Thymus (tissue), 11 donors: ENCODE results near the gene TOR1A. TPM values are rescaled to one million over a fixed set of nuclear protein-coding genes. Genes with fewer than 3 reads are reported as not detected.

Experiments used
- DNase-seq, 9 donors: peaks; one replicate each; pipeline ENCODE4 v3.0.0-alpha.2; 2013; ENCODE audit warnings: low spot score in 9 of 9, low read depth in 6 of 9, missing footprints in 1 of 9
- H3K27ac ChIP-seq, 2 donors: one replicate each; pipeline ENCODE4 v1.5.1; 2013; ENCODE audit warnings: control low read depth in 1 of 2, low read depth in 1 of 2, low read length in 1 of 2, mild to moderate bottlenecking in 1 of 2, moderate library complexity in 1 of 2
- H3K27me3 ChIP-seq, 2 donors: one replicate each; pipeline ENCODE4 v1.5.1; 2013; ENCODE audit warnings: low read length in 1 of 2; ENCODE audit not compliant: control insufficient read depth in 2 of 2, insufficient read depth in 1 of 2
- H3K36me3 ChIP-seq, 2 donors: one replicate each; pipeline ENCODE4 v1.5.1; 2013; ENCODE audit warnings: low read length in 1 of 2, mild to moderate bottlenecking in 1 of 2, moderate library complexity in 1 of 2; ENCODE audit not compliant: control insufficient read depth in 2 of 2, insufficient read depth in 2 of 2
- H3K4me1 ChIP-seq, 2 donors: one replicate each; pipeline ENCODE4 v1.5.1; 2013; ENCODE audit warnings: low read length in 2 of 2; ENCODE audit not compliant: control insufficient read depth in 2 of 2, insufficient read depth in 2 of 2
- H3K4me3 ChIP-seq, 2 donors: one replicate each; pipeline ENCODE4 v1.5.1; 2013; ENCODE audit warnings: low read length in 2 of 2, control low read depth in 1 of 2, mild to moderate bottlenecking in 1 of 2
- H3K9me3 ChIP-seq, 2 donors: one replicate each; pipeline ENCODE4 v1.5.1; 2013; ENCODE audit warnings: low read length in 1 of 2, mild to moderate bottlenecking in 1 of 2; ENCODE audit not compliant: control insufficient read depth in 2 of 2, insufficient read depth in 1 of 2
- WGBS: extraction: QIAGEN DNeasy Blood & Tissue Kit; methylation state at CpG from one replicate; pipeline ENCODE4 v1.1.7; 2013; 5-methylcytosine and 5-hydroxymethylcytosine counted together
- polyA plus RNA-seq: library from polyadenylated mRNA; stranded (reverse); fragments of 200-250 nt; gene quantifications from one replicate; pipeline ENCODE4 v1.2.3, GENCODE V29; 2013
- total RNA-seq: library from RNA; stranded (reverse); fragments of 120-200 nt; gene quantifications from one replicate; pipeline ENCODE4 v1.2.4, GENCODE V29; 2013
- donor health status: healthy.

TOR1A gene
- total and polyA plus RNA-seq, 2 donors, result 28.6 to 30.0 TPM

DNA sequence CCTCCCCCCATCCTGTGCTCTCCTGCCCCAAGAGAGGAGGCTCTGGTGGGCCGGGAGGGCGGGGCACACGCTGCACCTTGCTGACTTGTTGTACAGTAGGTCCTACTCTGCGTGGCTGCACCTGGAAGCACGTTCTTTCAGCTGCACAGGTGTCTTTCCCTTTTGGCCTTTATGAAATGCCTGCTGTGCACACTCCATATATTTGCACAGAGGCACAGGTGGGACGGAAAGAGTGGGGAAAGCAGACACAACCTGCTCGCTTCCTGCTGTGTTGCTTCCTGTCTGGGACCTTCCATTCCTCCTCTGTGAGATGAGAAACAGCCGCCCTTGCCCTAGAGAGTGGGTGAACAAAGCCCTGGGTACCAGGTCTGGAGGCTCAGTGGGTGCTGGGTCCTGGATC, 16.1 kb upstream of the TOR1A start:
- peak in 3 of 9 donors; percentile 53 to 70 (median 62) for DNase-seq
- peaks cover 32 to 65% of the 10 kb centered on the region in 2 donors for H3K4me1 ChIP-seq
- WGBS, result 35% methylated on average over 8 of the region's 8 CpGs

DNA sequence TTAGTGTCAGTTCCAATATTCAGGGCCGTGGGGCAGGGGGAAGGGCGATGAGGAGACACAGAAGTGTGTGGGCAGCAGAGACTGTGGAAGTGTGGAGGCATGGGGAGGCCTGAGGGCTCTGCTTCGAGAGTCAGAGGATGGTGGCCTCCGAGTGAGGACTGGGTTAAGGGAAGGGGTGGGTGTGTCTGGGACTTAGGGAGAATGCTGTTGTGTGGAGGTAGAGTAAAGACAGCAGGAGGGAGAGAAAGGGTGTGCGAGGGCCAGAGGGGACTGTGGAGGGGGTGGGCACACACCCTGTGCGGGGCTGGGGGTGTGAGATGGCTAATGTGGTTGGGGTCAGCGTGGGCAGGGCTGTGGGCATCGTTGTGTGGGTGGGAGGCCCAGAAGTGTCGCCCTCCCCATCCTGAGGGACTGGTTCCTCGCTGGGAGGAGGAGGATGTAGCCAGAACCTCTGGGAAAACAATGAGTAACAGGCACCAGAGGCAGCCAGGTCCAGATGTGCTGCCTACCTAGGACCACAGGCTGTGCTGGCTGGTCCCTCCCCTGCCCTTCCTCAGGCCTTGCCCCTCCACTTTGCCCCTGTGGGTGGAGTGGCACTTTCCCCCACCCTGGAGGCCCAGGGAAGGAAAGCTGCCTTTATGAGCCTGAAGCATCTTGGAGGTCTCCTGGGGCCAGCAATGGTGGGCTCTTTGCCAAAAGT, 15.5 kb upstream of the TOR1A start:
- H3K27ac ChIP-seq, result peak overlapping the region; percentile 48 to 85
- peaks cover 32 to 63% of the 10 kb centered on the region in 2 donors for H3K4me1 ChIP-seq
- H3K9me3 ChIP-seq, result peaks cover 0 to 10% of the 10 kb centered on the region in 2 donors
- no peak for DNase-seq
- WGBS, result 87% methylated on average over 10 of the region's 10 CpGs
- no peak overlapping the region for H3K4me3 ChIP-seq
- no peaks in the 10 kb centered on the region for H3K27me3 ChIP-seq
- peaks cover 7 to 37% of the 10 kb centered on the region in 2 donors for H3K36me3 ChIP-seq

More for the DNA sequence above, 16.1 kb upstream of the TOR1A start:
- Histone ChIP-seq H3K27me3 (no peaks in the 10 kb centered on the region), H3K9me3 (peaks cover 0 to 5% of the 10 kb centered on the region in 2 donors), H3K27ac (peak overlapping the region; percentile 48 to 85), H3K36me3 (peaks cover 7 to 37% of the 10 kb centered on the region in 2 donors), H3K4me3 (no peak overlapping the region)

DNA sequence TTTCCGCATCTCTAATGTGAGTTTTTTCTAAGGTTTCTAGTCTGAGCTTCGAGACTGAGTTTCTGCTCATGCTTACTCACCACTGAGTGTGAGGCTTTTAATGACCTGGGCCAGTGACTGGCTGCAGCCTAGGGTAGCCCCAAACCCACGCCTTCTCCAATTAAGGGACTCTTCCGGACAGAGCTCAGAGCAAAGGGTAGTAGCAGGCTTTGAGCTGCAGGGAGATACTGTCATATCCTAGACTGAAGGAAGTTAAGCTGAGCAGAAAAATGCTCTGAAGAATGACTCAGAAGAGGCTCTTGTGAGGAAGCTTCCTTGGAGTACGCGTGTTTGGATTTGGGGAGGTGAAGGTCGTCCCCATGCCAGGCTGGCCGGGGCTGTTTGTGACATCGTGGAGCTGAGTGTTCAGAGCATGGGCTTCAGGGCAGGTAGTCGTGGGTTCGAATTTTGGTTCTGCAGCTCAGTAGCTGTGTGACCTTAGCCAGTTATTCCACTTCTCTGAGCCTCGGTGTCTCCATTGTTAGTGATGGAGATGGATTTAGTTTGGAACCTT, 14.8 kb upstream of the TOR1A start:
- Histone ChIP-seq H3K27ac (peak overlapping the region; percentile 54 to 85), H3K36me3 (peaks cover 7 to 35% of the 10 kb centered on the region in 2 donors), H3K9me3 (peaks cover 0 to 10% of the 10 kb centered on the region in 2 donors), H3K4me3 (no peak overlapping the region), H3K4me1 (peaks cover 36 to 66% of the 10 kb centered on the region in 2 donors), H3K27me3 (no peaks in the 10 kb centered on the region)
- 95% methylated on average over 12 of the region's 12 CpGs for WGBS
- no peak for DNase-seq

DNA sequence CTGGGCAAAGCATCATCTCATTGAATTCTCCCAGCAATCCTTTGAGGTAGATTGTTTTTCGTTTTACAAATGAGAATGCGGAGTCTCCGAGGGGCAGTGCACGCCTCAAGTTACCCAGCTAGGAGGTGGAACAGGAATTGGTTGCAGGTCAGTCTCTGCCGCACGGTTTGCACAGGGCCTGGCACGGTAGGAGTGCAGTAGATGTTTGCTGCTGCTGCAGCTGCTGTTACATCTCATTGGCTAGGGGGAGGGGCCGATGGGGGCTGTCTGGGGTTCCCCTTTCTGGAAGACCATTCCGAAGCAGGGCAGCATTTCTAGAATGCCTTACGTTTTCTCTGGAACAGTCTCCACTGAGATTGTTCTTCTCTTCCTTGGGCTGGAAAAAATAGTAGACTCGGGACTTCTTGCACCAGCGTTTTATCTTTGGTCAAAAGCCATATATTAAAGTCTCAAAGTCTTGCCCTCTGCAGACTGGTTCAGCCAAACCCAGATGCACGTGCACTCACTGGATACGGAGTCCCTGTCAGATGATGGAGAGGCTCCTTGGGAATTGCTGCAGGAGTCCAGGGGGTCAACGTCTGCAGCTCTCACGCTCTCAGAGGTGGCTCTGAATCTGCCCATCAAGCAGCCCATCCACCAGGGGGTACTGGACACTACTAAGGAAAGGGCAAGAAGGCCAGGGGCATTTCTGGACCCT, 12.5 kb upstream of the TOR1A start:
- DNase-seq, result peak in 3 of 9 donors; percentile 31 to 60 (median 36)
- Histone ChIP-seq H3K9me3 (peaks cover 0 to 10% of the 10 kb centered on the region in 2 donors), H3K27me3 (no peaks in the 10 kb centered on the region), H3K4me3 (peak overlapping the region; percentile 73 to 96), H3K27ac (peak overlapping the region; percentile 67 to 83), H3K36me3 (peaks cover 11 to 42% of the 10 kb centered on the region in 2 donors), H3K4me1 (peaks cover 38 to 59% of the 10 kb centered on the region in 2 donors)
- WGBS, result 25% methylated on average over 16 of the region's 16 CpGs

DNA sequence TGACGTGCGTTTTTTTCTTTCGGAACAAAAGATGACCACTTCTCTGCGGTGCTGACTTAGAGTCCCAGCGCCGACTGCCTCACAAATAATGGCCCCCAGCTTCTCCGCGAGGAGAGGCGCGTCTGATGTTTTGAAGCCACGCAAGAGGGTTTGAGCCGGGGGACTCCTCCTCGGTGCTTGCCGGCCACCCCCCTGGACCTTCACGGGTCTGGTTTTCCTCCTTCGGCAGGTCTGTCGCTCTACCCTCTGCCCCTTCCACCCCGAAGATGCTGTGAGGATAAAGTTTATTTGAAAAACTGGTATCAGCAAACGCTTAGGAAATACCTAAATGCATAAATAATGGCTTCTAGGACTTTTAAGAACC, 11.9 kb upstream of the TOR1A start:
- H3K27me3 ChIP-seq, result no peaks in the 10 kb centered on the region
- H3K36me3 ChIP-seq, result peaks cover 16 to 44% of the 10 kb centered on the region in 2 donors
- H3K4me3 ChIP-seq, result peak overlapping the region; percentile 73 to 96
- H3K9me3 ChIP-seq, result peaks cover 0 to 10% of the 10 kb centered on the region in 2 donors
- DNase-seq, result no peak
- peak overlapping the region; percentile 83 to 89 for H3K27ac ChIP-seq
- WGBS, result under 1% methylated on average over 19 of the region's 19 CpGs
- H3K4me1 ChIP-seq, result peaks cover 35 to 54% of the 10 kb centered on the region in 2 donors

DNA sequence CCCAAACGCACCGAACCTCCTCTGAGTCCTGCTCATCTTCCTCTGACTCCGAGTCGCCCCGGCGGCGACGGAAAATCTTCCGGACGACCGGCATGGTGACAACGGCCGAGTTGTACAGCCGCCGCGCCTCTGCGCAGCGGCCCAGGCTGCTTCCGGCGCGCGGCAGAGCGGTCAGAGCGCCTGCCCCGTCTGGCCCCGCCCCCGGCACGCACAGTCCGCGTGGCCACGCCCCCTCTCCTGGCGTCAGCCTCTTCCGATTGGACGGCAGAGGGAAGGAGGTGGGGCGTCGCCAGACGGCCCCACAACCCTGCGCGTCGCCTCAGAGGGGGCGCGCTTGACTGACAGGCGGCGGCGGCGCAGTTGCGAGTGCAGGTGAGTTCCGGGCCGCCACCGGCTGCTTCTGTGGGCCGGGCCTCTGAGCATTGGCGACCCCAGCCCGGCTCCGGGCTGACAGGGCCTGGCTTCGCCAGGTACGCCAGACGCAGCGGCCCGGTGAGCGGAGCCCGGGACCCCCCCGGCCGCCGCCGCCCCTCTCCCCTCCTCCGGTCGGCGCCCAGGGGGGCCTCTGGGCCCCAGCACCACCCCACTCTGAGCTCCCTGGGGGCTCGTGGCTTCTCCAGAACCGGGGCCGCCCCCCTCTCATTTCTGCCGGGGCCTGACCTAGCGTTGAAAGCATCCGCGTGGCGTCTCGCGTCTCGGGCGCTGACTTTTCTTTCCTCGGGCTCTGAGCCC, 11.4 kb upstream of the TOR1A start, which contains the start of the genes C9orf78 and USP20:
TSS of gene C9orf78 (minus strand) at position 148 of the 732 bp plus-strand sequence. CDS start at position 94, 54 bp downstream.
TSS of gene USP20 (plus strand) at position 331 of the 732 bp plus-strand sequence. CDS start 17,098 bp downstream, outside the sequence.
- DNase-seq, result peak; percentile 80 to 99 (median 97)
- Histone ChIP-seq H3K4me1 (peaks cover 35 to 51% of the 10 kb centered on the region in 2 donors), H3K4me3 (peak within 1 kb of the TSS; percentile 96 to 99), H3K9me3 (peaks cover 0 to 10% of the 10 kb centered on the region in 2 donors), H3K36me3 (peaks cover 22 to 49% of the 10 kb centered on the region in 2 donors), H3K27ac (peak within 1 kb of the TSS; percentile 83 to 89), H3K27me3 (no peaks in the 10 kb centered on the region)
- under 1% methylated on average over 81 of the region's 81 CpGs for WGBS

DNA sequence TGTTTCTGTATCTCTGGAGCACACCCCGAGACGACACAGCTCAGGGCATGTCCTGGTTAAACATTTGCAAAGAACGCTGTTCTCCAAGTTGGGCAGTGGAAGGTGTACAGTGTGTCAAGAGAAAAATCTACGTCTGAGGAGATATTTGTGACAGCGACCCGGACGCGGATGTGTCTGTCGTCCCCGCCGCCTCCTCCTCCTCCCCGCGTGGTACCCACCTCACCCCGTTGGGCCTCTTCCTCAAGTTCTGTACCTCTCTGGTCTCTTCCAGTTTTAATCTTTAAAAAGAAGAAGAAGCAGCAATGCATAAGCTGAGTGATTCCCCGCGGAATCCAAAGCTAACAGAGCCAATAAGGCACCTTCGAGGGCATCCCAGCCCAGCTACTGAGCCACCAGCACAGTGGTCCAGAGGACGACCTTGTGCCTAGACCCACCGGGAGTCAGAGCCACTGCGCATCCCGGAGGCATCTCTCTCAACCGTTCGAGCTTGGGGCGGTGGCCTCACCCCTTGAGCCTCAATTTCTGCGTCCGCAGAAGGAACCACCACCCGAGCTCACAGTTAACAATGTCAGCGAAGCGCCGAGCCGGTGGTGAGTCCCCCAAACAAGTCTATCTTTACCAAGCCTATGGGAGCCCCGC, 10.7 kb upstream of the TOR1A start:
- H3K4me3 ChIP-seq, result peak overlapping the region; percentile 96 to 99
- no peaks in the 10 kb centered on the region for H3K27me3 ChIP-seq
- peaks cover 0 to 6% of the 10 kb centered on the region in 2 donors for H3K9me3 ChIP-seq
- DNase-seq, result peak in 2 of 9 donors; percentile 31 to 54
- WGBS, result 3% methylated on average over 32 of the region's 32 CpGs
- peaks cover 29 to 44% of the 10 kb centered on the region in 2 donors for H3K4me1 ChIP-seq
- H3K36me3 ChIP-seq, result peaks cover 27 to 56% of the 10 kb centered on the region in 2 donors
- H3K27ac ChIP-seq, result peak overlapping the region; percentile 77 to 81

DNA sequence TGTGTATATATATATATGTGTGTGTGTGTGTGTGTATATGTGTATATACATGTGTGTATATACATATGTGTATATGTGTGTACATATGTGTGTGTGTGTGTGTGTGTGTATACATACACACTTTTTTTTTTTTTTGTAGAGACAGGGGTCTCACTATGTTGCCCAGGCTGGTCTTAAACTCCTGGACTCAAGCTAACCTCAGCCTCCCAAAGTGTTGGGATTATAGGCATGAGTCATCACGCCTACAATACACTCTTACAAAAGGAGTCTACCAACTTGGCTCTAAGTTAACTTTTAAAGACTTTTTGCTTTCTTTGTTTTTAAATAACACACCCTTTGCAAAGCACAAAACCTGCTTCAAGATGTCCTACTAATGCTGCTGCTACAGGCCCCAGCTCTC, 9.0 kb upstream of the TOR1A start:
- peaks cover 43 to 71% of the 10 kb centered on the region in 2 donors for H3K36me3 ChIP-seq

More for the DNA sequence above, 9.0 kb upstream of the TOR1A start:
- WGBS, result 93% methylated on average over 1 of the region's 1 CpG
- peaks cover 0 to 6% of the 10 kb centered on the region in 2 donors for H3K9me3 ChIP-seq
- peaks cover 17 to 28% of the 10 kb centered on the region in 2 donors for H3K4me1 ChIP-seq
- DNase-seq, result no peak
- no peak overlapping the region for H3K4me3 ChIP-seq
- H3K27me3 ChIP-seq, result no peaks in the 10 kb centered on the region
- no peak overlapping the region for H3K27ac ChIP-seq
